CD4-positive, alpha-beta T cell (primary cell): ENCODE results near the gene CAMSAP2. TPM values are rescaled to one million over a fixed set of nuclear protein-coding genes. Genes with fewer than 3 reads are reported as not detected.

Source experiments
- ATAC-seq: fragments of 200-7000 bp; cut with Tn5 transposase; one replicate; pipeline ENCODE4 v1.10.0; 2022; ENCODE audit warnings: mild to moderate bottlenecking; ENCODE audit not compliant: poor library complexity
- CTCF ChIA-PET: fragments of 350-600 bp; sonication (Branson Sonifier 250); formaldehyde crosslinking; loops from one replicate; lab custom pipeline; 2021; ENCODE audit warnings: antibody characterized with exemption, inconsistent platforms; lab: Charles Lee
- POLR2A ChIA-PET: fragments of 350-600 bp; sonication (Branson Sonifier 250); formaldehyde crosslinking; loops from one replicate; lab custom pipeline; 2021; ENCODE audit warnings: antibody characterized with exemption, inconsistent platforms; lab: Charles Lee
- DNase-seq, 14 experiments: peaks; one replicate each; pipeline ENCODE4 v3.0.0-alpha.2; 2013 to 2020; ENCODE audit warnings: mixed read lengths in 2 of 14
- H3K27ac ChIP-seq, 2 donors: one replicate each; pipeline versions ENCODE4 v1.5.1 to v1.7.0; 2013; ENCODE audit warnings: low read length in 2 of 2, low read depth in 1 of 2, mild to moderate bottlenecking in 1 of 2
- H3K27me3 ChIP-seq, 2 experiments: 1 replicate in 1 of 2; 2 replicates in 1 of 2; pipeline versions ENCODE4 v1.6.1 to v1.7.0; 2013; ENCODE audit warnings: low read length in 2 of 2, control low read depth in 1 of 2, mild to moderate bottlenecking in 1 of 2, moderate library complexity in 1 of 2; ENCODE audit not compliant: insufficient read depth in 2 of 2, control insufficient read depth in 1 of 2
- H3K36me3 ChIP-seq: one replicate; pipeline ENCODE4 v1.6.1; 2013; ENCODE audit warnings: low read length, control low read depth; ENCODE audit not compliant: insufficient read depth
- H3K4me1 ChIP-seq: one replicate; pipeline ENCODE4 v1.6.1; 2013; ENCODE audit warnings: low read length, control low read depth; ENCODE audit not compliant: insufficient read depth
- H3K4me3 ChIP-seq: one replicate; pipeline ENCODE4 v1.5.1; 2013; ENCODE audit warnings: mild to moderate bottlenecking, low read length, moderate library complexity
- H3K9me3 ChIP-seq, 2 experiments: 1 replicate in 1 of 2; 2 replicates in 1 of 2; pipeline versions ENCODE4 v1.6.1 to v1.7.0; 2013; ENCODE audit warnings: low read length in 2 of 2, mild to moderate bottlenecking in 2 of 2, control low read depth in 1 of 2, moderate library complexity in 1 of 2; ENCODE audit not compliant: control insufficient read depth in 1 of 2, insufficient read depth in 1 of 2
- H3K27ac Mint-ChIP-seq: one replicate; pipeline ENCODE4 v1.8.0; 2020; ENCODE audit warnings: mixed read lengths
- H3K27me3 Mint-ChIP-seq: one replicate; pipeline ENCODE4 v1.8.0; 2021; ENCODE audit warnings: mixed read lengths
- H3K36me3 Mint-ChIP-seq: one replicate; pipeline ENCODE4 v1.8.0; 2021; ENCODE audit warnings: low read depth, mixed read lengths
- H3K4me1 Mint-ChIP-seq: one replicate; pipeline ENCODE4 v1.8.0; 2021; ENCODE audit warnings: low read depth, mixed read lengths
- H3K4me3 Mint-ChIP-seq: one replicate; pipeline ENCODE4 v1.8.0; 2020; ENCODE audit warnings: mild to moderate bottlenecking, mixed read lengths
- H3K9me3 Mint-ChIP-seq: one replicate; pipeline ENCODE4 v1.8.0; 2020; ENCODE audit warnings: mixed read lengths
- CTCF ChIP-seq: fragments of 200-600 bp; IDR thresholded peaks from one replicate; pipeline ENCODE4 v1.8.0; 2022; ENCODE audit warnings: antibody characterized with exemption, mild to moderate bottlenecking
- intact Hi-C, 2 experiments: fragments of 100-400 bp; cut with DNase I in 1 of 2; cut with micrococcal nuclease in 1 of 2; formaldehyde crosslinking; loops; one replicate each; pipeline versions ENCODE4 v1.15.1 to v1.9.0; 2023 to 2025; cut with DNase I, micrococcal nuclease
- total RNA-seq, 174 experiments: library from RNA in 2 of 174; stranded (reverse) in 2 of 174; gene quantifications; one replicate each; pipeline ENCODE4 v1.2.3 and lab custom pipeline; 2021 to 2026

The CAMSAP2 gene
- total RNA-seq, 2 experiments from 2014 or later: 4.4 to 5.7 TPM

GRCh38 chr1:200846398-200846797 is 107.7 kb downstream of the CAMSAP2 start:
- Histone ChIP-seq H3K4me3 (no peak overlapping the region), H3K27me3 (no peaks in the 10 kb centered on the region), H3K9me3 (no peaks in the 10 kb centered on the region), H3K4me1 (no peaks in the 10 kb centered on the region), H3K27ac (no peak overlapping the region), H3K36me3 (peaks cover 6% of the 10 kb centered on the region)
- ChIA-PET POLR2A (no interaction called here), CTCF (no interaction called here)
- Mint-ChIP-seq H3K4me3 (no peak overlapping the region), H3K36me3 (peaks cover 57% of the 10 kb centered on the region), H3K4me1 (no peaks in the 10 kb centered on the region), H3K27ac (no peak overlapping the region), H3K27me3 (no peaks in the 10 kb centered on the region), H3K9me3 (no peaks in the 10 kb centered on the region)
- DNase-seq: no peak
- no peak for TF ChIP-seq CTCF
- intact Hi-C loops: no loop called here
- no peak for ATAC-seq

- no peak for DNase-seq
- no peak overlapping the region for H3K27ac Mint-ChIP-seq
- Histone ChIP-seq H3K36me3 (peaks cover 6% of the 10 kb centered on the region), H3K4me3 (no peak overlapping the region), H3K4me1 (no peaks in the 10 kb centered on the region), H3K27me3 (no peaks in the 10 kb centered on the region), H3K9me3 (no peaks in the 10 kb centered on the region), H3K27ac (no peak overlapping the region)
- ATAC-seq: no peak
- ChIA-PET POLR2A (no interaction called here), CTCF (no interaction called here)
- intact Hi-C loops: no loop called here
- no peak overlapping the region for H3K4me3 Mint-ChIP-seq
- H3K27me3 Mint-ChIP-seq: no peaks in the 10 kb centered on the region
- no peaks in the 10 kb centered on the region for H3K9me3 Mint-ChIP-seq
- peaks cover 4% of the 10 kb centered on the region for H3K4me1 Mint-ChIP-seq
- no peak for TF ChIP-seq CTCF
- peaks cover 63% of the 10 kb centered on the region for H3K36me3 Mint-ChIP-seq
Observed at GRCh38 chr1:200849430-200849829, 110.7 kb downstream of the CAMSAP2 start.

- POLR2A ChIA-PET: no interaction called here
- H3K27ac Mint-ChIP-seq: no peak overlapping the region
- no peaks in the 10 kb centered on the region for H3K9me3 Mint-ChIP-seq
Observed at GRCh38 chr1:200850554-200850953, 111.9 kb downstream of the CAMSAP2 start.

More at GRCh38 chr1:200850554-200850953, 111.9 kb downstream of the CAMSAP2 start:
- TF ChIP-seq CTCF: no peak
- no peak overlapping the region for H3K4me3 ChIP-seq
- CTCF ChIA-PET: no interaction called here
- peaks cover 6% of the 10 kb centered on the region for H3K36me3 ChIP-seq
- peaks cover 4% of the 10 kb centered on the region for H3K4me1 Mint-ChIP-seq
- no peaks in the 10 kb centered on the region for H3K27me3 Mint-ChIP-seq
- intact Hi-C loops: no loop called here
- H3K27me3 ChIP-seq: no peaks in the 10 kb centered on the region
- ATAC-seq (no peak), DNase-seq (no peak)
- no peak overlapping the region for H3K4me3 Mint-ChIP-seq
- H3K36me3 Mint-ChIP-seq: peaks cover 66% of the 10 kb centered on the region
- no peaks in the 10 kb centered on the region for H3K4me1 ChIP-seq
- H3K9me3 ChIP-seq: no peaks in the 10 kb centered on the region
- H3K27ac ChIP-seq: no peak overlapping the region
